Activated CD8-positive, alpha-beta memory T cell treated with anti-CD3 and anti-CD28 coated beads for 36 hours (primary cell): ENCODE results near the gene MIPEP. TPM values are rescaled to one million over a fixed set of nuclear protein-coding genes. Genes with fewer than 3 reads are reported as not detected.
"Not testable (repeated sequence)": the region's sequence is repeated elsewhere in the genome, so short reads cannot be mapped to it uniquely, and the experiment has no call there.

ENCODE experiments used
- CTCF ChIA-PET: fragments of 350-600 bp; sonication (Branson Sonifier 250); formaldehyde crosslinking; loops from one replicate; lab custom pipeline; 2021; ENCODE audit warnings: antibody characterized with exemption; lab: Charles Lee
- POLR2A ChIA-PET: fragments of 350-600 bp; sonication (Branson Sonifier 250); formaldehyde crosslinking; loops from one replicate; lab custom pipeline; 2021; ENCODE audit warnings: antibody characterized with exemption; lab: Charles Lee
- total RNA-seq, 2 experiments: library from RNA; stranded (reverse); gene quantifications; one replicate each; pipeline ENCODE4 v1.2.3, GENCODE V29; 2021

Gene MIPEP
- total RNA-seq, 2 experiments from 2014 or later: 19.8 to 20.7 TPM

GRCh38 chr13:23897452-23897919 is 8.3 kb upstream of the MIPEP start, which contains the start of gene C1QTNF9B:
Gene C1QTNF9B, minus strand, starts transcription at chr13:23897502.
- POLR2A ChIA-PET: interaction anchor here (0.6 kb wide), 1 partner anchor 319 kb away, joined by 3 read pairs; no protein-coding TSS in a partner anchor
- CTCF ChIA-PET: not testable (repeated sequence)

GRCh38 chr13:23894746-23895145 is 5.5 kb upstream of the MIPEP start:
- POLR2A ChIA-PET, CTCF ChIA-PET: not testable (repeated sequence)

GRCh38 chr13:23893791-23894190 is 4.6 kb upstream of the MIPEP start:
- POLR2A ChIA-PET, CTCF ChIA-PET: not testable (repeated sequence)

- POLR2A ChIA-PET: interaction anchor here (0.6 kb wide), 1 partner anchor 1640 kb away, joined by 4 read pairs; no protein-coding TSS in a partner anchor
- CTCF ChIA-PET: interaction anchor here (1.0 to 2.3 kb wide), 4 partner anchors 14 to 192 kb away, joined by 3 to 5 read pairs (median 3); no protein-coding TSS in a partner anchor
Measured at GRCh38 chr13:23889615-23890607, 711 bp upstream of the MIPEP start.

GRCh38 chr13:23884361-23884760 is 4.8 kb downstream of the MIPEP start:
- CTCF ChIA-PET, POLR2A ChIA-PET: not testable (repeated sequence)

- ChIA-PET POLR2A (no interaction called here), CTCF (no interaction called here)
Measured at GRCh38 chr13:23883255-23883654, 5.9 kb downstream of the MIPEP start.

- CTCF ChIA-PET, POLR2A ChIA-PET: not testable (repeated sequence)
Measured at GRCh38 chr13:23881402-23881800, 7.8 kb downstream of the MIPEP start.

GRCh38 chr13:23880493-23881401 is 8.5 kb downstream of the MIPEP start:
- CTCF ChIA-PET: not testable (repeated sequence)

GRCh38 chr13:23877286-23877685 is 11.9 kb downstream of the MIPEP start:
- CTCF ChIA-PET: no interaction called here
- POLR2A ChIA-PET: no interaction called here

More at GRCh38 chr13:23880493-23881401, 8.5 kb downstream of the MIPEP start:
- POLR2A ChIA-PET: not testable (repeated sequence)

- POLR2A ChIA-PET: no interaction called here
- CTCF ChIA-PET: no interaction called here
Measured at GRCh38 chr13:23876265-23876664, 12.9 kb downstream of the MIPEP start.

GRCh38 chr13:23871616-23872220 is 17.5 kb downstream of the MIPEP start:
- ChIA-PET CTCF (no interaction called here), POLR2A (no interaction called here)

- CTCF ChIA-PET: no interaction called here
Measured at GRCh38 chr13:23870356-23871140, 18.7 kb downstream of the MIPEP start.

GRCh38 chr13:23868521-23868920 is 20.7 kb downstream of the MIPEP start:
- POLR2A ChIA-PET: no interaction called here
- CTCF ChIA-PET: no interaction called here

More at GRCh38 chr13:23870356-23871140, 18.7 kb downstream of the MIPEP start:
- POLR2A ChIA-PET: no interaction called here

- ChIA-PET CTCF (no interaction called here), POLR2A (no interaction called here)
Measured at GRCh38 chr13:23867027-23867491, 22.1 kb downstream of the MIPEP start.

GRCh38 chr13:23866420-23867026 is 22.7 kb downstream of the MIPEP start:
- POLR2A ChIA-PET: no interaction called here
- CTCF ChIA-PET: interaction anchor here (0.7 kb wide), 1 partner anchor 158 kb away, joined by 4 read pairs; no protein-coding TSS in a partner anchor

GRCh38 chr13:23865906-23866305 is 23.3 kb downstream of the MIPEP start:
- ChIA-PET CTCF (interaction anchor here (0.7 kb wide), 1 partner anchor 158 kb away, joined by 4 read pairs; no protein-coding TSS in a partner anchor), POLR2A (no interaction called here)

GRCh38 chr13:23865026-23865425 is 24.2 kb downstream of the MIPEP start:
- CTCF ChIA-PET: no interaction called here
- POLR2A ChIA-PET: no interaction called here

GRCh38 chr13:23861310-23861709 is 27.9 kb downstream of the MIPEP start:
- CTCF ChIA-PET: interaction anchor here (0.5 to 0.6 kb wide), 2 partner anchors 149 to 1385 kb away, joined by 4 to 5 read pairs; no protein-coding TSS in a partner anchor
- POLR2A ChIA-PET: no interaction called here
